GM10266 (cell line): ENCODE data around the gene RNF26.

ENCODE experiments used
- DNase-seq: peaks from one replicate; pipeline ENCODE4 v3.0.0; 2012; ENCODE audit errors: extremely low spot score
- CTCF ChIP-seq: IDR thresholded peaks from 2 replicates; pipeline ENCODE4 v1.5.1; 2012; ENCODE audit warnings: mild to moderate bottlenecking, low read depth; ENCODE audit not compliant: control insufficient read depth, insufficient read depth; ENCODE audit errors: missing control alignments

The RNF26 gene

GRCh38 chr11:119371067-119371601 lies 36.8 kb downstream of the RNF26 start:
- no peak for DNase-seq
- no peak for TF ChIP-seq CTCF

- TF ChIP-seq CTCF, result peak; percentile 4
- no peak for DNase-seq
These were observed 37.5 kb downstream of the RNF26 start for GRCh38 chr11:119371778-119372182.

GRCh38 chr11:119372260-119373058 lies 38.1 kb downstream of the RNF26 start:
- no peak for DNase-seq
- no peak for TF ChIP-seq CTCF

- DNase-seq, result no peak
- TF ChIP-seq CTCF, result no peak
These were observed 39.0 kb downstream of the RNF26 start for GRCh38 chr11:119373059-119373920.

GRCh38 chr11:119373921-119374631 lies 39.7 kb downstream of the RNF26 start:
- peak; percentile 77 for TF ChIP-seq CTCF
- peak; percentile 59 for DNase-seq

- no peak for TF ChIP-seq CTCF
- DNase-seq, result no peak
These were observed 40.5 kb downstream of the RNF26 start for GRCh38 chr11:119374632-119375336.
